Activated T-cell treated with anti-CD3 and anti-CD28 coated beads, Interleukin-2, amount 50 U/mL, for 1 hour (primary cell): ENCODE results near the gene S100A16.
"Not testable (repeated sequence)": the region's sequence is repeated elsewhere in the genome, so short reads cannot be mapped to it uniquely, and the experiment has no call there.

Experiments
- DNase-seq: peaks from one replicate; pipeline ENCODE4 v3.0.0-alpha.2; 2020

S100A16 gene

GRCh38 chr1:153583514-153583913, 29.4 kb downstream of the S100A16 start:
- not testable (repeated sequence) for DNase-seq

- DNase-seq: not testable (repeated sequence)
Measured at GRCh38 chr1:153582836-153583235, 30.1 kb downstream of the S100A16 start.

GRCh38 chr1:153578936-153579335, 34.0 kb downstream of the S100A16 start:
- no peak for DNase-seq

GRCh38 chr1:153578490-153578889, 34.4 kb downstream of the S100A16 start:
- DNase-seq: no peak

GRCh38 chr1:153577624-153578051, 35.3 kb downstream of the S100A16 start:
- no peak for DNase-seq

GRCh38 chr1:153577138-153577537, 35.8 kb downstream of the S100A16 start:
- DNase-seq: no peak

GRCh38 chr1:153575497-153575896, 37.4 kb downstream of the S100A16 start:
- not testable (repeated sequence) for DNase-seq

- DNase-seq: not testable (repeated sequence)
Measured at GRCh38 chr1:153575081-153575491, 37.9 kb downstream of the S100A16 start.

- no peak for DNase-seq
Measured at GRCh38 chr1:153573351-153573750, 39.6 kb downstream of the S100A16 start.

- peak; percentile 53 for DNase-seq
Measured at GRCh38 chr1:153572569-153573015, 40.3 kb downstream of the S100A16 start.

- DNase-seq: no peak
Measured at GRCh38 chr1:153571706-153572105, 41.2 kb downstream of the S100A16 start.

GRCh38 chr1:153570874-153571273, 42.1 kb downstream of the S100A16 start:
- no peak for DNase-seq

- DNase-seq: no peak
Measured at GRCh38 chr1:153569465-153569864, 43.5 kb downstream of the S100A16 start.

GRCh38 chr1:153568367-153569099, 44.4 kb downstream of the S100A16 start:
- DNase-seq: peak; percentile 82

- DNase-seq: no peak
Measured at GRCh38 chr1:153567621-153568366, 45.1 kb downstream of the S100A16 start.

GRCh38 chr1:153566414-153567371, 46.2 kb downstream of the S100A16 start:
- peak; percentile 74 for DNase-seq

GRCh38 chr1:153565529-153566374, 47.2 kb downstream of the S100A16 start, which contains the start of gene S100A2:
S100A2 (minus strand) TSS chr1:153565844; CDS start chr1:153563877, 1,967 bp downstream.
- DNase-seq: peak; percentile 39

- no peak for DNase-seq
Measured at GRCh38 chr1:153563991-153564390, 48.9 kb downstream of the S100A16 start.

- DNase-seq: no peak
Measured at GRCh38 chr1:153563483-153563901, 49.4 kb downstream of the S100A16 start.

- DNase-seq: not testable (repeated sequence)
Measured at GRCh38 chr1:153562021-153562420, 50.9 kb downstream of the S100A16 start.

GRCh38 chr1:153561466-153561985, 51.4 kb downstream of the S100A16 start:
- no peak for DNase-seq
